Cortex of kidney (tissue), 1 donor: ENCODE results near the gene TFDP1.
"Not testable (repeated sequence)": the region's sequence is repeated elsewhere in the genome, so short reads cannot be mapped to it uniquely, and the experiment has no call there.

Source experiments
- DNase-seq: peaks from one replicate; lab custom pipeline; 2025; lab: John Stamatoyannopoulos, UW

Gene TFDP1

DNA sequence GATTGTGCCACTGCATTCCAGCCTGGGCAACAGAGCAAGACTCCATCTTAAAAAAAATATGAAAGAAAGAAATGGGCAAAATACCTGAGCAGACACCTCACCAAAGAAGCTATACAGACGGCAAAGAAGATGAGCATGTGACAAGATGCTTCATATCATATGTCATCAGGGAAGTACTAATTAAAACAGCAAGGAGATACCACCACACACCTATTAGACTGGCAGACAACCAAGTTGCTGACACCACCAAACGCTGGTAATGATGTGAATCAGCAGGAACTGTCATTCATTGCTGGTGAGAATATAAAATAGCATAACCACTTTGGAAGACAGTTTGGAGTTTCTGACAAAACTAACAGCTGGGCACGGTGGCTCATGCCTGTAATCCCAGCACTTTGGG lies 11.5 kb upstream of the TFDP1 start:
- no peak for DNase-seq

- DNase-seq = no peak
Measured at GRCh38 chr13:113576597-113576996, 8.0 kb upstream of the TFDP1 start.

DNA sequence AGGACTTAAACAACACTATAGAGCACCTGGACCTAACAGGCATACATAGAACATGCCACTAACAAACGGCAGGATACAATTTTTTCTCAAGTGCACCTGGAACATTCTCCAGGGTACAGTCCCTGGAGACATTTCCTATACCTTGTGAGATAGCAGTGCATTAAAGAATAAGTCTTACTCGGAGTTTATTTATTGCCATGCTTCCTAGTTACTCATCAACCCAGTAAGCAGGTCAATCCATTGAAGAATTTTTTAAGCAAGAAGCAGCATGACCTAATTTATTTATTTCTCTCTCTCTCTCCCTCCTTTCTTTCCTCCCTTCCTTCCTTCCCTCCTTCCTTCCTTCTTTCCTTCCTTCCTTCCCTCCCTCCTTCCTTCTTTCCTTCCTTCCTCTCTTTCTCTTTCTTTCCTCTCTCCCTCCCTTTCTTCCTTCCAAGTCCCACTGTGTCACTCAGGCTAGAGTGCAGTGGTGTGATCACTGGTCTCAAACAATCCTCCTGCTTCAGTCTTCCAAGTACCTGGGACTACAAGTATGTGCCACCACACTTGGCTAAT lies 6.6 kb upstream of the TFDP1 start:
- DNase-seq = no peak

DNA sequence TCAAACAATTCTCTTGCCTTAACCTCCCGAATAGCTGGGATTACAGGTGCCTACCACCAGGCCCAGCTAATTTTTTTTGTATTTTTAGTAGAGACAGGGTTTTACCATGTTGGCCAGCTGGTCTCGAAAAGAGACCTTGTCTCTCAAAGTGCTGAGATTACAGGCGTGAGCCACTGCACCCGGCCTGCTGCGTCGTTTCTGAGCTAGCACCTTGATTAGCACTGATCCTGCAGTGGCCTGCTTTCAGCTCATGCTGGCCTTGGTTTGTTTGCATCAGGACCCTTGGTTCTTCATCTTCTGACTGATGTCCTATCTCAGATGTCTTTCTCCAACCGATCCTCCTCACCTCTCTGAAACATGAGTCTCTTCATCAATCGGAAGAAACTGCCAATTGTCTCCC lies 4.9 kb upstream of the TFDP1 start:
- DNase-seq = no peak

GRCh38 chr13:113581871-113582270 lies 2.7 kb upstream of the TFDP1 start:
- DNase-seq = no peak

- DNase-seq = no peak
Measured at GRCh38 chr13:113582841-113583631, 1.5 kb upstream of the TFDP1 start.

- DNase-seq = no peak
Measured at GRCh38 chr13:113584870-113585671, 518 bp downstream of the TFDP1 start.

DNA sequence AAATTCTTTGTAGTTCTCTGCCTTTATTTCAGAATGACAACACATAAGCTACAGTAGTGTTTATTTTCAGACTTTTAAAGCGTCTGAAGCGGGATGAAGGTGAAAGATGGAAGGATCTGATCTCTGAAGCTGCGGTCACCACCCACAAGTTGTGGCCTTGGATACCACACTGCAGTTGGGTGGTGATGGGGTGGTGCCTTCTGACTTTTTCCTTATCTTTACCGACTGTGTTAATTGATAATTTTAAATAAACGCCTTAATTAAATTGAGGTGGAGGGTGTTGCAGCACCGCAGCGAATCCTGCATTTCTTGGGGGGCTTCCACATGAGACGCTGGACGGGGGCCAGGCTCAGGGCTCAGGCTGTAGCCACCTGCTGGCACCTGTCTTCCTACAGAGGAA lies 1.3 kb downstream of the TFDP1 start:
- DNase-seq = no peak

GRCh38 chr13:113586661-113587479 lies 2.3 kb downstream of the TFDP1 start:
- DNase-seq = no peak

- DNase-seq = no peak
Measured at GRCh38 chr13:113588394-113589111, 4.0 kb downstream of the TFDP1 start.

DNA sequence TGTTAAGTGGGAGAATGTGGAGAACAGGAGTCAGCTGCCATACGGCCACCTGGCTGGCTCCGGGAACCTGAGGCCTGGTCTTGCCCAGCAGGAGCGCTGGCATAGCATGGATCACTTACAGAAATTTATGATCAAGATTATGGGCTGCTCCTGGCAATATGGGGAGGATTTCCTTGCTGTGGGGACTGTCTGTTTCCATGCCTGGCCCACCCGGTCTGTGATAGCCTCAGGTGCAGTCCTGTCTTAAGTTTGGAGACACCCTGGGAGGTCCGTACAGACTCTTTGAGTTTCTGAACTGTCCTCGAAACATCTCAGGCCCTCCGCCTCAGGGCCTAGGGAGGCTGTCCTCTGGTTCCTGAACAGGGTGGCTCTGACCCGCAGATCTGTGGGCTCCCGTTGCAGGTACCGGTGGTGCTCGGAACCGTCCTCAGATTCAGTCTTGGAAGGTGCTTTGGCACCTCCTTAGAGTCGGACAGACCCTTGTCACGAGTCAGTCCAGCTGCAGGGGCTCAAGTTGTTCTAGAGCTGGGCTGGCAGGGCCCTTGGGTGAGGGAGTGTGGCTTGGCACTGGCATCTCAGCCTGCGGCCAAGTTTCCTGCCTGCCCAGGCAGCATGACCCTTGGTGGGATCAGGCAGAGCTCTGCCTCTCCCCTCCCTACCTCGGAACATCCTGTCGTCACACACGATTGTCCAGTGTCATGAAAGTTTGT lies 4.9 kb downstream of the TFDP1 start:
- DNase-seq = no peak

DNA sequence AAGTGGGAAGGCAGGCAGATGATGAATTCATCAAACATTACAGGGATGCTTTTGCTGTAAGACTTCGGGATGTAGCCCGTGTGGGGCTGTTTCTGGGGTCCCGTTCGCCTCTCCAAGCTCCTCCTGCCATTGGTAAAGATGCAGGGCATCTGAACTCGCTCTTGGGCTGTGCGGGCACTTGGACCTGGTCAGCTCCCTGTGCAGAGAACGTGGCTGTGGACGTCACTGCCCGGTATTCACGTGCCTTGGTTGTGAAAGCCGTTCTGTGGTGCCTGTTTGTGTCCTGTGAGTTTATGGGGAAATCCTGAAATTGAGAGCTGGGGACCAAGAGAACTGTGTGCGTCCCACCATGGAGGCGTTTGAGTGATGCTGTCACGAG lies 5.4 kb downstream of the TFDP1 start:
- no peak for DNase-seq

DNA sequence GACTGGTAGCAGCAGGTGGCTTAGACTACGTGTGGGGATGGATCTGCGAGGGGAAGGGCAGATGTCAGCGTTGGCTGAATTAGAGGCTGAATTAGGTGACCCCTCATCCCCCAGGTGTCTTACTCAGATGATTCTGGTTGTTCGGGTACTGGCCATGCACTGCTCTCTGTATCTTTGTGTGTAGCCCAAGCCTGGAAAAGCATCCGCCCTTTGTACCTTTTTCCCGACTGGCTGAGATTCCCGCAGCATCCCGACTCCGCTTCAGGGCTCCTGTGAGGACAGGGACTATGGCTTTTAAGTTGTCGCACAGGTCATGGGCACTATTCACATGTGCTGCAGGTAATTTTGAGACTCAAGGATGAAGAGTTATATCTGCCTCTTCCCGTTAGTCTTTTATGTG lies 7.2 kb downstream of the TFDP1 start:
- DNase-seq = no peak

- no peak for DNase-seq
Measured at GRCh38 chr13:113592571-113592970, 8.0 kb downstream of the TFDP1 start.

DNA sequence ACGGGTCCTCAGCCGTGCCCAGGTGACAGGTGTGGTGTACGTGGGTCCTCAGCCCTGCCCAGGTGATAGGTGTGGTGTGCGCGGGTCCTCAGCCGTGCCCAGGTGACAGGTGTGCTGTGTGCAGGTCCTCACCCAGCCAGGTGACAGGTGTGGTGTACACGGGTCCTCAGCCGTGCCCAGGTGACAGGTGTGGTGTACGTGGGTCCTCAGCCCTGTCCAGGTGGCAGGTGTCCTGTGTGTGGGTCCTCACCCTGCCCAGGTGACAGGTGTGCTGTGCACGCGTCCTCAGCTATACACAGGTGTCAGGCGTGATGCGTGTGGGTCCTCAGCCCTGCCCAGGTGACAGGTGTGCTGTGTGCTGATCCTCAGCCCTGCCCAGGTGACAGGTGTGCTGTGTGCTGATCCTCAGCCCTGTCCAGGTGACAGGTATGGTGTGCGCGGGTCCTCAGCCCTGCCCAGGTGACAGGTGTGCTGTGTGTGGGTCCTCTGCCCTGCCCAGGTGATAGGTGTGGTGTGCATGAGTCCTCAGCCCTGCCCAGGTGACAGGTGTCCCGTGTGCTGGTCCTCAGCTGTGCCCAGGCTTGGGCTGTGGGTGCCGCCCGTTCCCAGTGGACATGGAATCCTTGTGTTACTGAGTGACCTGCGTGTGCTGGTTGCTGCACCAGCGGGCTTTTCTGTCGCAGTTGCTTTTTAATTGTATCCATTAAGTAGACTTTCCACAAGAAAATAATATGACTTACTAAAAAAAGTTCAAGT lies 9.7 kb downstream of the TFDP1 start:
- DNase-seq = not testable (repeated sequence)

DNA sequence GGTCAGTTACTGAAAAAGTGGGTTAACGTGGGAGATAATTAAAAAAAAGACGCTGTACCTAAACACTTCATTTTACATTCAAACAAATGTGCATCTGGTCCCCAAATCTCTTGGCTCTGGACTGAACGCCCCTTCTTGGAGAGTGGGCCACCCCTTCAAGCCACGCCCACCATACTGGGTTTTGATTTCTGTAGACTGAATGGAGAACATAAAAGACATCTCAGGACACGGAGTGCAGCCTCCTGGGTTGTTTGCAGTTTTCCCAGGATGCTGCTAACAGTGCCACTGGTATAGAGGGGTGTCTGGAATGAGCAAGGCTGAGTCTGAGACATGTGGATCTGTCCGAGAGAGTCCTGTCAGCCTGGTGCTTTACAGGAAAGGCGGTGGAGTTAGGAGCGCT lies 10.6 kb downstream of the TFDP1 start:
- DNase-seq = no peak

- no peak for DNase-seq
Measured at GRCh38 chr13:113596321-113597200, 12.0 kb downstream of the TFDP1 start.

DNA sequence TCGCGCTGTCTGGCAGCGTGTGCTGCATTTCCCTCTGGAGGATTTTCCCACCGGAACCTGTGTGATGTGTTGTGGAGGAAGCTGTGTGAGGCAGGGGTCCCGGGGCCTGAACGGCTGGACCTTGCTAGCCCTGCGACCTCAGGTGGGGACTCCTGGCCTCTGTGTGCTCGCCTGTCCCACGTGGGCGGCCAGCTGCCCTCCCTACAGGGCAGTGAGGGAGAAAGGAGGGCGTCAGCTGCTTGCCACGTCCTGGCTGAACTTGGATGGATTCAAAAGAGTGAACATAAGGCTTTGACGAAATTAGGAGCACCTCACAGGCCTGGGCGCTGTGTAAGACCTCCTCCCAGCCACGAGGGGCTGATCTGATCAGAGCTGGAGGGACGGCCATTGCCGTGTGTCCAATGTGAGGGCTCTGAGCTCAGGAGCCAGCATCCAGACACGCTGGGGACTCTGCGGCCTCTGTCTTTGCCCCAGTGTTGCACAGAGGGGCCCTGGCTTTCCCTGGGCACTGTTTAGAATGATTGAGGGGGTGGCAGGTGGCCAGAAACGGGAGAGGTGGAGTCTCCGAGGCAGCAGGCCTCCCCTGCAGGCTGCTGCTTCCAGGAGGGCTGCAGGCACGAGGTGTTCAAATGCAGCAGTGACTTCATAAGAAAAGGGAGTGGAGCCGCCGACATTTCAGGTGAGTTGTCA lies 13.0 kb downstream of the TFDP1 start:
- DNase-seq = no peak

- no peak for DNase-seq
Measured at GRCh38 chr13:113598081-113598410, 13.5 kb downstream of the TFDP1 start.
